Neural crest cell (in vitro differentiated cells): ENCODE measurements around the gene RNF225. TPM values are rescaled to one million over a fixed set of nuclear protein-coding genes. Genes with fewer than 3 reads are reported as not detected.
A peak's percentile ranks its signal among the peaks of the same experiment; 100 is the strongest.
"Not testable (repeated sequence)": the region's sequence is repeated elsewhere in the genome, so short reads cannot be mapped to it uniquely, and the experiment has no call there.

ENCODE experiments used
- DNase-seq: peaks from one replicate; pipeline ENCODE4 v3.0.0; 2021; ENCODE audit warnings: low read depth, mixed read lengths, low spot score
- H3K27ac Mint-ChIP-seq: one replicate; pipeline ENCODE4 v1.8.0; 2021; ENCODE audit warnings: mild to moderate bottlenecking, mixed read lengths; ENCODE audit not compliant: unreplicated experiment
- H3K27me3 Mint-ChIP-seq: 2 replicates; pipeline ENCODE4 v1.8.0; 2021; ENCODE audit warnings: low read depth, mild to moderate bottlenecking, mixed read lengths
- H3K36me3 Mint-ChIP-seq: 2 replicates; pipeline ENCODE4 v1.8.0; 2021; ENCODE audit warnings: low read depth, mild to moderate bottlenecking, mixed read lengths
- H3K4me1 Mint-ChIP-seq: 2 replicates; pipeline ENCODE4 v1.8.0; 2021; ENCODE audit warnings: mixed read lengths
- H3K4me3 Mint-ChIP-seq: one replicate; pipeline ENCODE4 v1.8.0; 2021; ENCODE audit warnings: mild to moderate bottlenecking, mixed read lengths
- H3K9me3 Mint-ChIP-seq: 2 replicates; pipeline ENCODE4 v1.8.0; 2021; ENCODE audit warnings: mixed read lengths
- long read RNA-seq: library from polyadenylated mRNA; unstranded; transcript quantifications from one replicate; pipeline ENCODE4 v2.0.0, GENCODE V29; 2020
- total RNA-seq: library from RNA; stranded (reverse); gene quantifications from 2 replicates; pipeline ENCODE4 v1.2.1, GENCODE V29; 2021
- TF ChIP-seq, protein P1 (sequence below): fragments of 200-600 bp; sonication (generic); conservative IDR thresholded peaks from 2 replicates; pipeline ENCODE4 v1.5.0; 2021; ENCODE audit warnings: antibody characterized with exemption, mild to moderate bottlenecking

The RNF225 gene
- 1.5 and 1.6 TPM in 2 replicates for total RNA-seq
- long read RNA-seq: 0 reads

DNA sequence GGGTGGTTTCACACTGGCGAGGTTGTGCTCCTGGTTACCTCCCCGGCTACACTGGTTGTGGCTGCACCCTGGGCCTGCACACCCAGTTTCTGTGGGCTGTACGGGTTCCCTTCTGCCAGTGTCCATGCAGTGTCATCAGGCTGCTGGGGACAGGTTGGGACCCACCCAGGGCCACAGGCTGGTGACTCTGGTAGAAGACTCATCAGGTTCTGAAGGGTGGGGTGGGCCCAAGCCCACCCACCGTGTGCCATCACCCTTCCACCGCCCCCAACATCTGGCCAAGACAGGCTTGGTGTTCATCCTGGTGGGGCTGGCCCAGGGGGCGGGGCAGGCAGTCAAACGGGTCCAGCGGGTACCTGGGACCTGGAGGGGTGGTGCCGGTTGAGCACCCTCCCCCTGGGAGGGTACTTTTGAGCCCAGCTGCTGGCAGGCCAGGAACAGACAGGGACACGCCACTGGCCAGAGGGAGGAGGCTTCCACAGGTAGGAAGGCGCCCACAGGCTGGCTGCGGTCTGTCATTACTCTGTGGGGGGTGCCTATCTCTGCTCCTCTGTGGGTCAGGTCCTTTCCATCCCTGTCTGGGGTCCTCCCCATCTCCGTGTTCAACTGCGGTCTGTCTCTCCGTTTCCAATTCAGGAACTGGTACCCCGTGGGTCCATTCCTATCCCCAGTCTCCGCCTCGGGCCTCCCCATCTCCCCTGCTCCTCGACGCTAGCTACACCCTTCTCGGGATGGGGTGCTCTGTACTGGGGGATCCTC, at the start of gene RNF225:
RNF225 (plus strand) TSS at position 437 of the 759 bp plus-strand sequence. CDS start 434 bp downstream, outside the sequence.
- Mint-ChIP-seq H3K27me3 (peaks cover 23% of the 10 kb centered on the region), H3K27ac (no peak within 1 kb of the TSS), H3K4me3 (peak within 1 kb of the TSS; percentile 74), H3K9me3 (no peaks in the 10 kb centered on the region), H3K4me1 (peaks cover 19% of the 10 kb centered on the region), H3K36me3 (peaks cover 17% of the 10 kb centered on the region)
- no peak for DNase-seq
- TF ChIP-seq, protein P1, sequence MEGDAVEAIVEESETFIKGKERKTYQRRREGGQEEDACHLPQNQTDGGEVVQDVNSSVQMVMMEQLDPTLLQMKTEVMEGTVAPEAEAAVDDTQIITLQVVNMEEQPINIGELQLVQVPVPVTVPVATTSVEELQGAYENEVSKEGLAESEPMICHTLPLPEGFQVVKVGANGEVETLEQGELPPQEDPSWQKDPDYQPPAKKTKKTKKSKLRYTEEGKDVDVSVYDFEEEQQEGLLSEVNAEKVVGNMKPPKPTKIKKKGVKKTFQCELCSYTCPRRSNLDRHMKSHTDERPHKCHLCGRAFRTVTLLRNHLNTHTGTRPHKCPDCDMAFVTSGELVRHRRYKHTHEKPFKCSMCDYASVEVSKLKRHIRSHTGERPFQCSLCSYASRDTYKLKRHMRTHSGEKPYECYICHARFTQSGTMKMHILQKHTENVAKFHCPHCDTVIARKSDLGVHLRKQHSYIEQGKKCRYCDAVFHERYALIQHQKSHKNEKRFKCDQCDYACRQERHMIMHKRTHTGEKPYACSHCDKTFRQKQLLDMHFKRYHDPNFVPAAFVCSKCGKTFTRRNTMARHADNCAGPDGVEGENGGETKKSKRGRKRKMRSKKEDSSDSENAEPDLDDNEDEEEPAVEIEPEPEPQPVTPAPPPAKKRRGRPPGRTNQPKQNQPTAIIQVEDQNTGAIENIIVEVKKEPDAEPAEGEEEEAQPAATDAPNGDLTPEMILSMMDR: no peak

DNA sequence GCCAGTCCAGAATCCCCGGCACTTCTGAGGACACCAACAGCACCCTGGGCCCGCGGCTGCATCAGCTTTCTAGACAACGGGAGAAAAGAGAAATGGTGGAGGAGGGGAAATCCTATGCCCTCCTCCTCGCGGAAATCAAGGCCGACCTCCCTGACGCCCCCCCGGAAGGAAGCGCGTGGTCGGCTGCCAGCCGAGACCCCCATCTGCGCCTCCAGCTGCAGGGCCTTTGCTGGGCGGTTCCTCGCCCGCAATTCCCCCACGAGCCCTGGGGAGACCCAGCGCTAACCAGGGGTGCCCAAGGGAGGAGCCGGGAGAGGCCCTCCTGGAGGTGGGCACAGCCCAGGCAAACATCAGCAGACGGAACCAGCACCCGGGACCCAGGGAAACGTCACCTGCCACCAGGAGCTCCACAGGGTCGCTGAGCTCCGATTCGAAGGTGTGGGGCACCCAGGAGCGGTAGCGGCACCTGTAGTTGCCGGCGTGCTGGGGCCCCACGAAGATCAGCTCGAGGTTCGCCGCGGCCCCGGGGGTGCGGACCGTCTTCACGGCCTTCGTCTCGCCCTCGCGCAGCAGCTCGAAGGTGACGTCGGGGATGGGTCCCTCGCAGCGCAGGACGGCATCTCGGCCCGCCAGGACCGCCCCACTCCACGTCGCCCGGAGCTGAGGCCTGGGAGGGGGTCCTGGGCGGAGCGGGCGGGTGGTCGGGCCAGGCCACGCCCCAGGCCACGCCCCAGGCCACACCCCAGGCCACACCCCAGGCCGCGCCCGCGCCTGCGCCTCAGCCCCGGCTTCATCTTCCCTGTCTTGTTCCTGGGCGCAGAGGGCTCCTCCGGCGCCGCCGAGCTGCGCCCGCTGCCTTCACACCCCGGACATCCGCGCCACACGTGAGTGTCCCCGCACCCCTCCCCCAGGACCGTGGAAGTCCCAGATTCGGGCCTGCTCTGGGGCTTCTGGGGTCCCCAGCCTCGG, 48.2 kb upstream of the RNF225 start:
- Mint-ChIP-seq H3K27me3 (peaks cover 18% of the 10 kb centered on the region), H3K36me3 (peaks cover 6% of the 10 kb centered on the region), H3K4me1 (peaks cover 23% of the 10 kb centered on the region), H3K27ac (peak overlapping the region; percentile 87), H3K9me3 (no peaks in the 10 kb centered on the region), H3K4me3 (peak overlapping the region; percentile 95)
- TF ChIP-seq, protein P1: no peak
- peak; percentile 63 for DNase-seq

DNA sequence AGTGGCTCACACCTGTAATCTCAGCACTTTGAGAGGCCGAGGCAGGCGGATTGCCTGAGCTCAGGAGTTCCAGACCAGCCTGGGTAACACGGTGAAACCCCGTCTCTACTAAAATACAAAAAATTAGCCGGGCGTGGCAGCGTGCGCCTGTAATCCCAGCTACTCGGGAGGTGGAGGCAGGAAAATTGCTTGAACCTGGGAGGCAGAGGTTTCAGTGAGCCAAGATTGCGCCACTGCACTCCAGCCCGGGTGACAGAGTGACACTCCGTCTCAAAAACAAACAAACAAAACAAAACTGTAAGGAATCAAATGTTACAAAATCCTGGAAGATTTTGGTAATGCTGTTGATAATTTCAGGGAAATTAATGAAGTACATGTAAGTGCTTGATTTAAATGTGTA, 47.4 kb upstream of the RNF225 start:
- H3K36me3 Mint-ChIP-seq, DNase-seq, H3K27ac Mint-ChIP-seq, H3K9me3 Mint-ChIP-seq: not testable (repeated sequence)
- peak overlapping the region; percentile 95 for H3K4me3 Mint-ChIP-seq
- peaks cover 26% of the 10 kb centered on the region for H3K4me1 Mint-ChIP-seq
- H3K27me3 Mint-ChIP-seq: peaks cover 18% of the 10 kb centered on the region

- DNase-seq: no peak
- peaks cover 3% of the 10 kb centered on the region for H3K36me3 Mint-ChIP-seq
- no peaks in the 10 kb centered on the region for H3K9me3 Mint-ChIP-seq
- H3K4me1 Mint-ChIP-seq: peaks cover 26% of the 10 kb centered on the region
- H3K27ac Mint-ChIP-seq: no peak overlapping the region
- peak overlapping the region; percentile 57 for H3K4me3 Mint-ChIP-seq
- TF ChIP-seq, protein P1: no peak
- H3K27me3 Mint-ChIP-seq: peaks cover 18% of the 10 kb centered on the region
Measured at GRCh38 chr19:58349590-58349989, 45.9 kb upstream of the RNF225 start.

DNA sequence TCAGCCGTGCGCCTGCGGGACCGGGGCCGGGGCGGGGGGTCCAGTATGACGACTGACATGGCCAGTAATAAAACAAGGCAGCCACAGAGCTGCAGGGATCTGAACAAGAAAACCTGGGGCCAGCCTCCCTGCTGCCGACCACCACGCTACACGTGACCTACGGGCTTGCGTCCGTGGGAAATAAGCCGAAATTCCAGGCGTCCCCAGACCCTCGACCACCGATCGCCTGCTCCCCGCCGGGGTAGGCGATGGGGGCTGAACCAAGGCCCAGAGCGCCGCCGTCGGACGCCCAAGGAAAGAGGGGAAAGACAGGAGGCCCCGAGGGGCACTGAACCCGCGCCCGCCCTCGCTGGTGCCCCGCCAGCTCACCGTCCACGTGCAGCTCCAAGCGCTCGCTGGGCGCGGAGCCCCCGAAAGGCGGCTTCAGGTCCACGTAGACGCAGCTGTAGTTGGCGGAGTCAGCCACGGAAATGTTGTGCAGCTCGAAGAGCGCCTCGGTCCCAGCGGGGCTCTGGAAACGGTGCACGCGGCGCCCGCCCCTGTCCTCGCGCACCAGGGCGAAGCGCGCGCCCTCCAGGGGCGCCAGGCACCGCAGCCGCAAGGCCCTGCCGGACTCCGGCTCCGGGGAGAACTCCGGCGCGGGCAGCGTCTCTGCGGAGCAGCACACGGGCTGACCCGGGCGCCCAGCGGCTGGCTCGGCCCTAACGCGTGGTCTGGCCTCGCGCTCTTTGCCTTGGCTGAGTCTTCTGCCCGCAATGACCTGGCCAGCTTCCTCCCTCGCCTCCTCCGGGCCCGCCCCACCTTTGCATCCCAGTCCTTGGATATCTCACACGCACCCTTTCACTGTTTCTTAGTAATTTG, 45.2 kb upstream of the RNF225 start:
- Mint-ChIP-seq H3K4me1 (peaks cover 26% of the 10 kb centered on the region), H3K9me3 (no peaks in the 10 kb centered on the region), H3K4me3 (peak overlapping the region; percentile 51), H3K27ac (no peak overlapping the region), H3K36me3 (peaks cover 3% of the 10 kb centered on the region), H3K27me3 (peaks cover 16% of the 10 kb centered on the region)
- TF ChIP-seq, protein P1: no peak
- DNase-seq: no peak
